PC-9 (cell line): ENCODE results near the gene PITX2.

Experiments
- EZH2 ChIP-seq: fragments of 200-600 bp; sonication (generic); IDR thresholded peaks from 2 replicates; pipeline ENCODE4 v1.8.0; 2017; ENCODE audit warnings: antibody characterized with exemption, low read depth
- TF ChIP-seq, protein P1 (sequence below): fragments of 200-600 bp; sonication (generic); conservative IDR thresholded peaks from 2 replicates; pipeline ENCODE4 v1.6.1; 2017; ENCODE audit warnings: mixed run types, antibody characterized with exemption, mild to moderate bottlenecking, moderate library complexity

DNA sequence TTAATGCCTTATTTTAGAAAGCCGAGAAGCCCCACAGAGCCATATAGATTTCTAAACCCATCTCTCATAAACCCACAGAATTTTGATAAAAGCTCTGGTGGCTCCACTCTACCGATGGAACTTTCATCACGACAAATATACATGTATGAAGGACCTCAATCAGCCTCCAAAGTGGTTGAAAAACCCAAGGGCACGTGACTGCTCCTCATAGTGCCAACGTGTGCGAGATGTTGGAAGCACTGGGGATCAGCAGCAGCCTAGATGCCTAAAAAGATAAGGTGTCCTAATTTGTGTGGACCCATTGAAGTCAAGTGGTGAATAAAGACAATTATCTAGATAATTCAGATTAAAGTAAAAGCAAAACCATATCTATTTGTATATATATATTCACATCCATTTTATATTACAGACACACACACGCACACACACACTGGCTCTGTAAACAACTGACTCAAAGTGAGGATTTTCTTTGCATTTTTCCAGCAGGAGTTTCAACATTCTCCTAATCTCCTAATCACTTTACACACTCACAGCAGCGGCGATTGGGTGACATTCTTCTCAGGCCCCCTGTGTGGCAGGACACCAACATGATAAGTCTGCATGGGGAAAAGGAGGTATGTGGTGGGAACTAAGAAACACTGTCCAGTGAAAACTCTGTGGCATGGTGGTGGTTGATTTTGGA lies 2.8 kb upstream of the PITX2 start:
- TF ChIP-seq, protein P1, sequence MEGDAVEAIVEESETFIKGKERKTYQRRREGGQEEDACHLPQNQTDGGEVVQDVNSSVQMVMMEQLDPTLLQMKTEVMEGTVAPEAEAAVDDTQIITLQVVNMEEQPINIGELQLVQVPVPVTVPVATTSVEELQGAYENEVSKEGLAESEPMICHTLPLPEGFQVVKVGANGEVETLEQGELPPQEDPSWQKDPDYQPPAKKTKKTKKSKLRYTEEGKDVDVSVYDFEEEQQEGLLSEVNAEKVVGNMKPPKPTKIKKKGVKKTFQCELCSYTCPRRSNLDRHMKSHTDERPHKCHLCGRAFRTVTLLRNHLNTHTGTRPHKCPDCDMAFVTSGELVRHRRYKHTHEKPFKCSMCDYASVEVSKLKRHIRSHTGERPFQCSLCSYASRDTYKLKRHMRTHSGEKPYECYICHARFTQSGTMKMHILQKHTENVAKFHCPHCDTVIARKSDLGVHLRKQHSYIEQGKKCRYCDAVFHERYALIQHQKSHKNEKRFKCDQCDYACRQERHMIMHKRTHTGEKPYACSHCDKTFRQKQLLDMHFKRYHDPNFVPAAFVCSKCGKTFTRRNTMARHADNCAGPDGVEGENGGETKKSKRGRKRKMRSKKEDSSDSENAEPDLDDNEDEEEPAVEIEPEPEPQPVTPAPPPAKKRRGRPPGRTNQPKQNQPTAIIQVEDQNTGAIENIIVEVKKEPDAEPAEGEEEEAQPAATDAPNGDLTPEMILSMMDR = no peak
- no peak for TF ChIP-seq EZH2
